Lung microvascular endothelial cell (primary cell): ENCODE results near the gene CHCHD6. TPM values are rescaled to one million over a fixed set of nuclear protein-coding genes. Genes with fewer than 3 reads are reported as not detected.

ENCODE experiments used
- DNase-seq, 2 donors: peaks; one replicate each; pipeline versions ENCODE4 v3.0.0 to v3.0.0-alpha.2; 2010; ENCODE audit warnings: low read depth in 2 of 2
- total RNA-seq: library from RNA; depleted of rRNA; stranded (reverse); fragments of >200 nt; gene quantifications from 2 replicates; pipeline ENCODE4 v1.2.1, GENCODE V29; 2014

Gene CHCHD6
- total RNA-seq, 1 donor from 2014 or later, result 4.6 TPM

DNA sequence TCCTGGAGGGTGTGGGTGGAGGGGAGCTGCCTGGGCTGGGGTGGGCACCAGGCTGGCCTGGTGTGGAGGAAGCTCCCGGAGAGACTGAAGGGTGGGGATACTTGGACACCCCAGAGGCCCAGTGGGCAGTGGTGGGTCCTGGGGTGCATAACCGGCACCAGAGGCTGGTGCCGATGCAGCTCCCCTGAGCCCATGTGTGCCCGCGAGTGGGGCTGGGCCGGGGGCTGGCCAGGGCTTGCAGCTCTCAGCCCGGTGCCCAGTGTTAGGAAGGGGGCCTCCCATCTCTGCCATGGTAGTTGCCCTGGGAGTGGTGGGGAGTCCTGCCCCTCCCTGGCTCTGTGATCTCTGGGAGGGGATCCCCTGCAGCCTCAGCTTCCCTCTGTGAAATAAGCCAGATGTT lies 288.2 kb downstream of the CHCHD6 start:
- no peak for DNase-seq

DNA sequence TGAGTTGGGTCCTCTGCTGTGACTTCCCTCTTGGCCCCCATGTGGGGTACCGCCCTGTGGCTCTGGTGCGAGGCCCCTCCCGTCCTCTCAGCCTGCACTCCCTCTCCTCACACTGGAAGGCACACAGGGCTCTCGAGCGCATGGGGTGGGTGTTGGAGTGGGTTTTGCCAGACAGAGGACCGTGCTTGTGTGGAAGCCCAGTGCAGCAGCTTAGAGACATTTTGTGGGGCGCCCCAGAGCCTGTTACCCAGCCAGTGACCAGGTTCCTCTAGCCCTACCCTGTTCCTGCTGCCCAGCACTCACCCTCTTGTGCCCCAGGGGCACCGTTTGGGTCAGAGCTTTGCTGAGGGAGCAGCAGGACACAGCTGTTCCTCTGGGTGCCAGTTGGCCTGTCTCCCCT lies 288.7 kb downstream of the CHCHD6 start:
- DNase-seq, result no peak

DNA sequence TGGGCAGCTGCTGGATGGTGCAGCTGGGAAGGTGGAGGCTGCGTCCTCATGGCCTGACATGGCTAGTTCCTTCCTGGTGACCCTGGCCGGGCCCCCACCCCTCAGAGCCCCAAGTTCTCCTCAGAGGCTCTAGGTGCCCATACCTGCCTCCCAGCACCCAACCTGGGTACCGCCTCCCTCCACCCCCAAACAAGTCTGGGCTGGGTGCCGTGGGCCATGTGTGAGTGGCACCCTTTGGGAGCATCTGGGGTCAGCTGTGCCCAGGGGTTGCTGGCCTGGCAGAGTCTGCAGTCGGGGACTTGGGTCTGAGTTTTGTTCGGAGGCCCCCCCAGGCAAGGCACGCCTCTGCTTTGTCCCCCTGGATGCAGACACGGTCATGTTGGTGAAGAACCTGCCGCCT lies 289.4 kb downstream of the CHCHD6 start:
- no peak for DNase-seq

DNA sequence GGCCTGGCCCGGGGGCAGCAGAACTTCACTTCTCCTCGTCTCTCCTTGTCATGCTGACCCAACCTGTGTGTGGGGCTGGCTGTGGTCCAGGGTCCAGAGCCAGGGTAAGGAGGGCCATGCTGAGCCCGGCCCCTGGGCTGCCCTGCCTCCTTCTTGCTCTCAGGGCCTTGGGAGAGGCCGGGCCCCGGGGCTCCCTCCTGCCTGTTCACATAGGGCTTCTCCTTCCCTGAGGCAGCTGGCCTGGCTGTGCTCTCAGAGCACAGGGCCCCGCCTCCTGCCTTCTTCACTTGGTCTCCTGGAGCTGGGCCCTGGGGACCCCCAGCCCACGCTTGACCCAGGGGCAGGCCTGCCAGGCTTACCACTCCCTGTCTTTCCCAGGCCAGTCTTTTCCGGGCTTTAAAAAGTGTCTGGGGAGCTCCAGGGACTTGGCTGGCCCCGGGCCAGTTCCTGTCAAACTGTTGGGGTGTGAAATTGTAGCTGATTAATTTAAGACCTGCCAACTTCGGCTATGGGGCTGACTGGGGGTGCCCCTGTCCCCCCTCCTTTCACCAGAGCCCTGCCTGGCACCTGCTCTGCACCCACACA lies 290.7 kb downstream of the CHCHD6 start:
- no peak for DNase-seq

DNA sequence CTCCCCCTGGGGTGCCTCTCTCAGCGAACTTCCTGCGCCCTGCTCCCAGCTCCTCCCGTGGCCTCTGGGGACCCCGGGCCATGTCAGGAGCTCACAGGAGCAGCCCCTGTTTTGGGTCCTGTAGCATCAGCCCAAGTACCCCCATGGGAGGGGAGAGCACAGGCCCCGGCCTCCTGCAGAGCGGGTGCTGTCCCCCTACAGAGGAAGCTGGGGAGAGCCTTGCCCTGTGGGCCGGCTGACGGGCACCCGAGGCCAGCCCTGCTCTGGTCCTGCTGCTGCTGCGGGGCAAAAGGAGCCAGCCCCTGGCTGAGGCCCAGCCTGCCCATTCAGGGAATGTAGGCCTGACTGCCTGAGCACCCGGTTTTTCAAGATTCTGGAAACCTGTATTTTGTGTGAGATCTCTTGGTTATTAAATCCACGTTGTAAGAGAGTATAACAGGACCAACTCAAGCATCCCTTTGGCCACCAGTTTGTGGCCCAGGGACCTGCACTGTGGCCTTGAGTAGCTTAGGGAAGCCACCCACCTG lies 291.3 kb downstream of the CHCHD6 start:
- no peak for DNase-seq

DNA sequence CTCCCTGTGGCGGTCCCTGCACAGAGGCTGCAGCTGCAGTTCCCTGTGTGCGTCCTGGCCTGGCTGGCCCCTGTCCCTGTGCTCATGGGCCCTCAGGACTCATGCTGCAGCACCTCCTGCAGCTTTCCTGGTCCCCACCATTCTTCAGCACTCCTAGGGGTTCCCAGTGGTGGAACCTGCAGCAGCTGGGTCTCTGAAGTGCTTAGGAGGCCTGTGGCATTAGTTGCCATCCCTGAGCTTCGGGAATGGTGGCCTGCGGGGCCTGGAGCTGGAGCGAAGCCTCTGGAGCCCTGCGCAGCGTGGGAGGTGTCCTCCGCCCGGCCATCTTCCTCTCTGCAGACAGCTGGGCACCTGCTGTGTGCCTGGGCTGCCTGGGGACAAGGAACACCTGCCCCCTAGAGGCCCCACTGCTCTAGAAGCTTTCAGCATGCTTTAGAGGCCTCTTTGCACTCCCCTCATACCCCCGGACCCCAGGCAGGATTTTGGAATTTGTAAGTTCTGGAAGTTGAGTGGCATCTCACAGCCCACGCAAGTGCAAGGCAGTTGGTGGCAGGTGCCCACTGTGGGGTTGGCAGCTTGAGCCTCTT lies 292.0 kb downstream of the CHCHD6 start:
- DNase-seq, result no peak

DNA sequence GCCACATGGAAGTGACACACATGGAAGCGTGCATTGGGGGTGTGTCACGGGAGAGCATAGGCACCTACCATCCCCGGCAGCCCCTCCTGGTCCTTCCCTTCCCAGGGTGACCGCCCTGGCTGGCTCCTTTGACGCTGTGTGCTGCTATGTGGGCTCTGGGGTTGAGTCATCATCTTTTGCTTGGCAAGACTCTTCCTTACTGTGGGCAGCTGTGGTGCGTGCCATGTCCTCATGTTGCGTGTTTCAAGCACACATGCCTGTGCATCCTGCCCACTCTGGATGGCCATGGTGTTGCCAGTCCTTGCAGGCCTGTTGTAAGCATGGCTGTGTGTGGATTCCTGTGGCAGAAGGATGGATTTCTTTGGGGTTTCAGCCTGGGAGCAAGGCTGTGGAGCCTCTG lies 292.9 kb downstream of the CHCHD6 start:
- no peak for DNase-seq

DNA sequence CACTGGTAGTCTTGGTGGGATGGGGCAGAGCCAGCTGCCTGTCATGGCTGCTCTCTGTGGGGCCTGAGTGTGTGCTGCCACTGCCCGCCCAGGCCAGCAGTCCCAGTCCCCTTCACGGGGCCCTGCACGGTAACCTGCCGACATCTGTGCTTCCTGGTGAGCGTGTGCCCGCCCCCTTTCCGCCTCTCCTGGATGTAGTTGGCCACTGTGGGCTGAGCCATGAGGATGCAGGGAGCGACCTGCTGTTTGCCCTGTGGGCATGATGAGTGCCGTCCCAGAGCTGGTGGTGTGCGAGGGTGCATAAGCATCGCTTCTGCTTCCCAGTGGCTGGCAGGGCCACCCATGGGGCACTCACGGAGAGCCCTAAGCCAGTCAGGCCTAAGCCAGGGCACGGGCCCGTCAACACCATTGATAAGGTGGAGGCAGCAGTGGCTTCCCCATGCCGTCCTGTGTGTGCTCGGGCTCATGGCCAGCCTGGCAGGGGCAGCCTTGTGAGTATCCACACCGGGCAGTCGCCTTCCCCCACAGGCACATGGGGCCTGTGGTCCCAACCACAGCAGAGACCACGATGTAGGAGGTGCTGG lies 293.5 kb downstream of the CHCHD6 start:
- no peak for DNase-seq

DNA sequence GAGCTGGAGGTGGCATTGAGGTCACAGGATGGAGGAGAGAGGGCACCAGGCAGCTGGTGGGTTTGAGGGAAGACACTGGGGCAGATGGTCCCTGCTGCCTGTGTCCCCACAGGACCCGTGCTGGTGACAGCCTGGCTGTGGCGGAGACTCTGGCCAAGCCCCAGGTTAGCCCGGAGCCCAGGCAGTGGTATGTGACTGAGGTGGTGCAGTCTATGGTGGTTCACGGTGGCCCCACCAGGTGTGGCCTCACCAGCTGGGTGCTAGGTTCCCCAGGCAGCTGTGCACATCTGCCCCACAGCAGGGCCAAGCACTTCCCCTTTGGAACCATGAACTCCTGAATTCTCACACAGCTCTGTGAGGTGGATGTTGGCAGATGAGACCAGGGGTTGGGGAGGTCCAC lies 294.3 kb downstream of the CHCHD6 start:
- DNase-seq, result no peak

DNA sequence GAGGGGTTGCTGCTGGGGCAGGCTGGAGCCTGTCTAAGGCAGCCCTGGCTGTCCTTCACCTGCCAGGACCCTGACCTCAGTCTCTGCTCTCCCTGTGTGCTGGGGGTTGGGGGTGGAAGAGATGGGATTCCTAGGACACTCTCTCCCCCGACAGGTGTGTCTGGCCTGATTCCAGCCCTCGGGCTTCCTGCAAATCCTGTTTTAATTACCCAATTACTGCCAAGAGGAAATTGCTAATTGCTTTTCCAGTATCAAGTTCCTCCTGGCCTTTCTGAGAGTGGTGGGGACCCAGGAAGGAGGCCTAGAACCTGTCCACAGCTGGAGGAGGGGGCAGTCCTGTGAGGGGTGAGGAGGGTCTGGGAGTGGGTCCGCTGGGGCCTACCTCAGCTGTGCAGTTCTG lies 294.7 kb downstream of the CHCHD6 start:
- no peak for DNase-seq

DNA sequence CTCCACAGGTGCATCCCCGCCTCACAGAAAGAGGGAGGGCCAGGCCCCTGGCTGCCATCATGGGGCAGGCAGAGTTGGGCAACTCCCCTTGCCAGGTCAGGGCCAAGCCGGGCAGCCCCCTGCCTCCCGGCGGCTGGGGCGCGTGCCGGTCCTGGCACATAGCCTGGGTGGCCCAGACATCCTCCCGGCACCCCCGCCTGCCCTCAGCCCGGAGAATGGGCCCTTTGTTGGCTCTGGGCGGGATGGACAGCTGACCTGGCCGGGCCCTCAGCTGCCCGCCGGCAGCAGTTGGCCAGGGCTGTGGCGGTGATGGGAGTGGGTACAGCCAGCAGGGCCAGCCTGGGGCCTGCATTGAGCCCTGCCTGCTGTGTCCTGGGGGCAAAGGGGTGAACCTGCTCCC lies 295.3 kb downstream of the CHCHD6 start:
- DNase-seq, result no peak

DNA sequence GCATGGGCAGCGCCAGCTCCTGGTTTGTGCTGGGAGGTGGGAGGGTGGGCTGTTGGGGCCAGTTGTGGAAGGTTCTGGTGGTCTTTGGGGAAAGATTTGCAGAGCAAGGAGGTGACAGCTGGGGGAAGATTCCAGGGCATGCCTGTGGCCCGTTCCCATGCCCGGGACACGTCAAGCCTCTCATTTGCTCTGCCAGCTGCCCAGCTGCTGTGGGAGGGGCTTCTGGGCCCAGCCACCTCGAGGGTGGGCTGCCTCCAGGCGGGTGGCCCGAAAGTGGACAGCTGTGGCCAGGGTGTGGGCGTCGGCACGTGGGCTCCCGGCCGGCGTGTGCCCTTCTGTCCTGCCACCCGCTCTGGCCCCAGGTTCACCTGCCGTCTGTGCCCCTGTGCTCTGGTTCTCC lies 296.1 kb downstream of the CHCHD6 start:
- DNase-seq, result no peak

DNA sequence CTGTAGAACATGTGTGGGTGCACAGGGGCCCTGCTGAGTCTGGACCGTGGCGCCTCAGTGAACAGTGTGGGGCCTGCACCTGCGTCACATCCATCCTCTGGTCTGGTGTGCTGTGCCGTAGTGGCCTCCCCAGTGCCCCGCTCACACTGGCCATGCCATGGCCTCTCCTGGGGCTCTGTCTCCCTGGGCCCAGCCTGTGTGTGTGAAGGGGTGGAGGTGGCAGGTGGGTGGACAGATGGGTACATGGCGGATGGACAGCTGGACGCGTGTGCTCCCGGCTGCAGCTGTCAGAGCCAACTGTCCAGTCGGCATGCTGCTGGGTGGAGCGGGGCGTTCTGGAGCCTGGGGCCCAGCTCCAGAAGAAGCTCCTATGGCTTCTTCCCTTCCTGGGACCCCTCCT lies 296.7 kb downstream of the CHCHD6 start:
- DNase-seq, result no peak

DNA sequence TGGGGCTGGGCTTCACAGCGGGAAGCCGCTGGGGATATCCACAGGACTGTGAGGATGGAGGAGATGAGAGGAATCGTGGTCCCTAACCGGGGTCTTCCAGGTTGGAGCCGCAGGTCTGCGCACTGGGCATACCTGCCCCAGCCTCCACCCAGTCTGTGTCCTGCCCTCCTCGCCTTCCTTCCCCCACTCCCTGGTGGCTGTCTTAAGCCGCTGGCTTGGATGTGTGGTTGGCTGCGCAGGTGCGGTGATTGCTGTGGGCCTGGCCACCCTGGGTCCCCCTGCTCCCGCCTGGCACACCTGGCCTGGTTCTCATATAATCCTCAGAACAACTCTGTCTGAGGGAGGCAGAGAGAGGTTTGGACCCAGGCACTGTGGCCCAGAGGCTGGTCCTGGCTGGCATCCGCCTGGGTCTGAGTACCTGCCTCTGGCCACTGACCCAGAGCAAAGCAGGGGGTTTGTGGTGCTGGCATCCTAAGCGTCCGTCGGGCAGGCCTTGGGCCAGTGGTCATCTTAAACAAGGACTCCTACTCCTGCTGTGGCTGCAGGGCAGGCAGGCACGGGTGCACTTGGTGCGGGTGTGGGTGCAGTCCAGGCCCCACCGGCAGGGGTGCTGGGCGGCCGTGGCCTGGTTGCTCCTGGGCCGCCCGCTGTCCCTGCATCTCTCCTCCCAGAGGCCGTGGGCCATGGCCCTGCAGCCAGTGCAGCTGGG lies 297.6 kb downstream of the CHCHD6 start:
- DNase-seq, result no peak

DNA sequence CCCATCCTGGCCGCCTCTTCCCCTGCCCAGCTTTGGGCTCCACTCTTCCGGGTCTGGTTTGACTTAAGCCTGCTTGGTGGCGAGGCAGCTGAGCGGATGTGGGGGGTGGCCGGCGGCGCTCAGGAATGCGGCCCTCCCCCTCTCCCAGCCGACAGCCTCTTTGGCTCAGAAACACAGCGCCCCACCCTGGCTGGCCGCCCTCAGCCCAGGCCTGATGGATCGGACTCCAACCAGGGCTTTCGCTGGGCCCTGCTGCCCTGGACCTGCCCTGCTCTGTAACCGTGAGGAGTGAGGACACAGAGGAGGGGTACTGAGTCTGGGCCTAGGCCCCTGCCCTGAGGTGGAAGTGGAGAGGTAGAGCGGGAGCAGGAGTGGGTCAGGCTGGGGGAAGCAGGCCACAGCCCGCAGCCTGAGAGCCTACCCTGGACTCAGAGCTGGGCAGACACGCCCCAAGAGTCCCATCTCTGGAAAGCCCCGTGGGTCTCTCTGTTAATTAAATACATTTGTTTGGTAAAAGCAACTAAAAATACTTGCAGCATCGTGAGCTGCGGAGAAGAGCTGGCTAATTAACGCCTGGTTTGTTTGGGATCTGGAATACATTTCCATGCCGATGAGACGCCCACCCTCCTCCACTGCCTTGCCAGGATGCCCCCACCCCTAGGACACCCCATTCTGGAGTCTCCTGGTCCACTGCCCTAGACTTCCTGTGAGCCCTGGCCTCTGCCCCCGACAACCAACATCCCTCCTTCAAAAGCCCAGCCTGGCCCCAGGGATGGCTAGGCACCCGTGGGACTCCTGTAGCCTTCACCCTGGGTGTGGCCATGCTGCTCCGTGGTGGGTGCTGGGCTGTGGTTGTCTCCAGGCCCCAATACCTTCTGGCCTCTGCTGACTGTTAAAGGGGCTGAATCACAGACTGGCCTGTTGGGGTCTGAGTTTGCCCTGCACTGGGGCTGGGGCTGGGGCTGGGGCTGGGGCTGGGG lies 298.4 kb downstream of the CHCHD6 start:
- DNase-seq, result peak; percentile 89 to 90

DNA sequence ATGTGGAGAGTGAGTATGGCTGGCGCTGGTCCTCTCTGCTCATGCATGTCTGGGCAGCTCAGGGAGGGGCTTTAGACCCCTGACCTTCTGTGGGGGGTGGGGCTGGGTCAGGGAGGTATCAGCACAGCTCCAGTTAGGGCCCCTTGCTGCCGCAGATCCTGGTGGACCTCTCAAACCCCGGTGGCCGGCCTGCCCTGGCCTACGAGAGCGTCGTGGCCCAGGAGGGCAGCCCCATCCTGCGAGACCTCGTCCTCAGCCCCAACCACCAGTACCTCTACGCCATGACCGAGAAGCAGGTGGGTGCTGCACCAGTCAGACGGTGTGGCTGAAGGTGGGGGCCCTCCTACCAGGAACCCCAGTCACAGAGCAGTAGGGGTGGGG lies 299.1 kb downstream of the CHCHD6 start:
- no peak for DNase-seq

DNA sequence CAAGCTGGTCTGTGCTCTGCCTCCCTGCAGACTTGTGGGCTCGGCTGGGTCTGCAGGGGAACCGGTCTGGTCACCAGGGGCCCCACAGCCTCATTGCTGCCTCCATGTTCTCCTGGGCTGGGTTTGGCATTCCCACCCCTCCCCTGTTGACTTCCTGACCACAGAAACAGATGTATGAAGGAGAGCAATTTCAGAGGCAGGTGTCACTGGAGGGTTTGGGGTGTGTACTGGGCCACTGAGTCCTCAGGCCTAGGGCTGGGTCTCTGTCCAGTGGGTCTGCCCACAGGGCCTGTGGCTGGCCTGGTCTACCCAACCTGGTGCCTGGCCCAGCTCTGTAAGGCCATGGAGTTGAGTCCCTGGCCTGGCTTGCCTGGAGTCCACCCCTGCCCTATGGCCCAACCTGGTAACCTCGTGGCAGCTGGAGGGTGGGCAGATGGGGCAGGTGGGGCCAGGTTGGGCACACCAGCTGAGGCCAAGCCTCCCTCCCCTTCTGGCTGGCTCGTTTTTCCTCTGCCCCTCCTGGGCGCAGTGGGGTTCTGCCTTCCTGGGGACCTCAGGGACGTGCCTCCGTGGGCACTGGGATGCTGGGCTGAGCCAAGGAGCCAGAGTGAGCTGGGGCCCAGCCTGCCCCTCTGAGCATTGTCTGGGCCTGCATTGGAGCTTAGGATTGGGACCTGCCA lies 299.7 kb downstream of the CHCHD6 start:
- DNase-seq, result no peak

DNA sequence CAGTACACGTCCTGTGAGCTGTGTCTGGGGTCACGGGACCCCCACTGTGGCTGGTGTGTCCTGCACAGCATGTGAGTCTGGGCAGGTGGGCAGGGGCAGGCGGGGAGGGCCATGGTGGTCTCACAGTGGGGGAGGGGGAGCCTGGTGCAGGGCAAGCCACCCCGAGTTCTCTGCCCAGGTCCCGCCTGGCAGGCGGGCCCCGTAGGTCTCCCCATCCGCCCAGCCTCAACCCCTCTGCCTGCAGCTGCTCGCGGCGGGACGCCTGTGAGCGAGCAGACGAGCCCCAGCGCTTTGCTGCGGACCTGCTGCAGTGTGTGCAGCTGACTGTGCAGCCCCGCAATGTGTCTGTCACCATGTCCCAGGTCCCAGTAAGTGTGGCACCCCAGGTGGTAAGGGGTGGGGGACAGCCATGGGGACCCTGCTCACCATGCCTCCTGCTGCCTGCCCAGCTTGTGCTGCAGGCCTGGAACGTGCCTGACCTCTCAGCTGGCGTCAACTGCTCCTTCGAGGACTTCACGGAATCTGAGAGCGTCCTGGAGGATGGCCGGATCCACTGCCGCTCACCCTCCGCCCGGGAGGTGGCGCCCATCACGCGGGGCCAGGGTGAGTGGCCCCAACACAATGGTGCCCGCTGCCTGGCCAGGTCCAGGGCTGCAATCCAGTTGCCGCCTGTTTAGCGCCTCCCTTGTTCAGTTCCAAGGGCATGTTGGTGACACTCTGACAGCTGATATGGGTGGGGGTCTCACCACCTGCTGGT lies 300.8 kb downstream of the CHCHD6 start:
- DNase-seq, result no peak

DNA sequence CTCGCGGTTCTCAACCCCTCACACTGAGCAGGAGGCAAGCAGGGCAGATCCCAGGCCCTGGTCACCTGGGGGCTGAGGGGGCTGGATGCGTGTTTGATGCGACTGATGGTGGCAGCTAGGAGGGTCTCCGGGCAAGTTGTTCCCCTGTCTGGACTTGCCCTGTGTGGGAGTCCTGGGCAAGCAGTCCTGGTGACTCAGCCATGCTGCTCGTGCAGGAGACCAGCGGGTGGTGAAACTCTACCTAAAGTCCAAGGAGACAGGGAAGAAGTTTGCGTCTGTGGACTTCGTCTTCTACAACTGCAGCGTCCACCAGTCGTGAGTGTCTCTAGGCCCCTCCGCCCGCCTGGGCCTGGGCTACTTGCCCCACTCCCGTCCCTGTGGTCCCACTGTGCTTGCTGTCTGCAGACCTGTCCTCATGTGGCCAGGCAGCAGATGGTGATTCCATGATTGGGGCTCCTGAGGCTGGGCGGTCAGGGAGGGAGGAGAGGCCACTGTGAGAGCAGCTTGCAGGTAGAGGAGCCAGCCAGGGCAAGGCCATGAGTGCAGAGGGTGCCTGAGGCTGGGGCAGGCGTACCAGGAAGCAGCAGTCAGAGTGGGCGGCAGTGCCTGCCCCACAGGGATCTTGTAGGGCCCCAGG lies 301.9 kb downstream of the CHCHD6 start:
- DNase-seq, result no peak
